ENCODE measurements around the gene CAMK2N1.

Gene CAMK2N1

GRCh38 chr1:20496241-20496661 is 10.2 kb upstream of the CAMK2N1 start:
- DNase-seq = no peak

- no peak for DNase-seq
Measured at GRCh38 chr1:20495661-20496060, 9.7 kb upstream of the CAMK2N1 start.

GRCh38 chr1:20494609-20495311 is 8.8 kb upstream of the CAMK2N1 start:
- no peak for DNase-seq

- DNase-seq = peak; percentile 54 to 76
Measured at GRCh38 chr1:20493839-20494608, 8.0 kb upstream of the CAMK2N1 start.

- no peak for DNase-seq
Measured at GRCh38 chr1:20493309-20493708, 7.3 kb upstream of the CAMK2N1 start.

GRCh38 chr1:20492751-20493150 is 6.7 kb upstream of the CAMK2N1 start:
- no peak for DNase-seq

DNA sequence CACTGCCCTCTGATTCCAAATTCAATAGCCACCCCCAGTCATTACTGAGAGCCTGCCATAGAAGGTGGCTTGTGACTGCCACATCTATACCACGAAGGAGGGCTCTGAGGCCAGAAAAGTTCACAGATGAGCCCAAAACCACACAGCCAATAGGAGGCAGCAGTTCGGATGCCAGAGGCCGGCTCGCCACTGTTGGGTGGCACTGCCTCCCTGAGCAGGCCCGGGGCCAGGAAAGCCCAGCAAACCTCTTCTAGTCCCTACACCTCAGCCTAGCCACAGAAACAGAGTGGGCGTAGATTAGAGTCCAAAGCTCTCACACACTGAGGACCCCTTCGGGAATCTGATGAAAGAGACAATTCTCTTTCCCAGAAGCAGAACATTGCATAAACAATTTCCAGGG is 5.9 kb upstream of the CAMK2N1 start:
- DNase-seq = no peak

- no peak for DNase-seq
Measured at GRCh38 chr1:20491178-20491577, 5.2 kb upstream of the CAMK2N1 start.

- DNase-seq = no peak
Measured at GRCh38 chr1:20487236-20487590, 1.2 kb upstream of the CAMK2N1 start.

DNA sequence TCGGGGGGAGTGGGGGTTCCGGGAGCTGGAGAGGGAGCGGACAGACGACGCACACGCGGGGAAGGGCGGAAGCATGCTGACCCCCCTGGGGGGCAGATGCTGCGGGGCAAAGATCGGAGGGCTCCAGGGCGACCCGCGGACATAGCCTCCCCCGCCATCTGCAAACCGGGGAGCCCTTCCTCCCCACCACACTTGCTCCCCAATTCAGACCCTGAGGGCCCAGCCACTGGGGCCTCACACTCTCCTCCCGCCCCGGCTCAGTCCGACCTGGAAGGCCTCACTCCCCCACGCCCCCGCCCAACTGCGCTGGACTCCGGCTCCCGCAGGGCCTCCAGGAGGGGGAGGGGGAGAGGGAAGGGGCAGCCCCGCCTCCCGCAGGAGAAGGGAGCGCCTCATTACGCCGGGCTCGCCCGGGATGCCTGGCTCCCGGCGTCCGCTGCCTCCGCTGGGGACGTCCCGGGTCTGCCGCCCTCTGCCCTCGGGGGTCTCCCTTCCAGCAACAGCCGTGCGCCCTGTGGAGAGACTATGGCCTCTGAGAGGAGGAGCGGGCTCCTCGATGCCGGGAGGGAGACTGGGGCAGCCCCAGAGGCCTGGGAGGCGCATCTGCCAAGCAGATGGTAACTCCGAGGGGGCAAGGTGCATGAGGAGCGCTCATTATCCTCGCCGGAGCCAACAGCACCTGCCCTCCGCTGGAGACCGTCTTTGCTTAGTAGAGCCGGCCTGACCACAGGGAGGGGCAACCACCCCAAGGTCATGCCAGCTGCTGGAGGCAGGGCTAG is 636 bp upstream of the CAMK2N1 start:
- DNase-seq = no peak

DNA sequence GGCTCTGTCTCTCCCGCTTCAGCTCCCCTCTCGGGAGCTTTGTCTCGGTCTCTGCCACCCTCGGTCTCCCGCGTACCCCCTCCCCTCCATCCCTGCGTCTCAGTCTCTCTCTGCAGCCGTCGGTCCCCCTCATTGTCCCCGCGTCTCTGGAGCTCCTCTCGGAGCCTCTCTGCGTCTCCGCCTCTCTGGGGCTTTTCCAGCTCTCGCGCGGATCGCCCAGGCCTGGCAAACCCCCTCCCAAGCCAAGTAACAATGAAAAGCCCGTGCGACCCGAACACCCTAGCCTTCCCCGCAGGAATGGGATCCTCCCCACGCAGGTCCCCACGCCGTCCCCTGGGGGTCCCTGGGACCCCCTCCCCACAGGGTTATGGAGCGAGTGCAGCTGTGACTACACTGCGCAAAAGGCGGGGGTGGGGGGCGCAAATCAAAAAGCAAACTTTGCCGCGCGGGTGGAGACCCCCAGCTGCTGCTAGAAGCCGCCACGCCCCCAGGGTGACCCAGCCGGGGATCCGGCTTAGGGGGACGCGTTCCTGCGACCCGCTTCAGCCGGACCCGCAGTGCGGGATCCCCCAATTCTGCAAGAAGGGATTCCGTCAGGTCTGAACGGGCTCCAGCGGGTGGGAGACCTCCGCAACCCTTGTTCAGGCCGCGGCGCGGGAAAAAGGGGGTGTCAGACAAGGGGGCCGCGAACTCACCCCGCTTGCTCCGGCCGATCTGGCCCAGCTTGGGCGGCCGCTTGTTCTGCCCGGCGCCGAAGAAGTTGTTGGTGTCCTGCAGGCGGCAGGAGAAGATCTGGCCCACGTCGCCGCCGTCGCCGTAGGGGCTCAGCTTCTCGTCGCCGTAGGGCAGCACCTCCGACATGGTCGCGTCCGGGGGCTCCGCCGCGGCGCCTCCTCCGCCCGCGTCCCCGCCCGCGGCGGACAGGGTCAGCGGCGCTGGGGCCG is 1.2 kb downstream of the CAMK2N1 start:
- DNase-seq = no peak

DNA sequence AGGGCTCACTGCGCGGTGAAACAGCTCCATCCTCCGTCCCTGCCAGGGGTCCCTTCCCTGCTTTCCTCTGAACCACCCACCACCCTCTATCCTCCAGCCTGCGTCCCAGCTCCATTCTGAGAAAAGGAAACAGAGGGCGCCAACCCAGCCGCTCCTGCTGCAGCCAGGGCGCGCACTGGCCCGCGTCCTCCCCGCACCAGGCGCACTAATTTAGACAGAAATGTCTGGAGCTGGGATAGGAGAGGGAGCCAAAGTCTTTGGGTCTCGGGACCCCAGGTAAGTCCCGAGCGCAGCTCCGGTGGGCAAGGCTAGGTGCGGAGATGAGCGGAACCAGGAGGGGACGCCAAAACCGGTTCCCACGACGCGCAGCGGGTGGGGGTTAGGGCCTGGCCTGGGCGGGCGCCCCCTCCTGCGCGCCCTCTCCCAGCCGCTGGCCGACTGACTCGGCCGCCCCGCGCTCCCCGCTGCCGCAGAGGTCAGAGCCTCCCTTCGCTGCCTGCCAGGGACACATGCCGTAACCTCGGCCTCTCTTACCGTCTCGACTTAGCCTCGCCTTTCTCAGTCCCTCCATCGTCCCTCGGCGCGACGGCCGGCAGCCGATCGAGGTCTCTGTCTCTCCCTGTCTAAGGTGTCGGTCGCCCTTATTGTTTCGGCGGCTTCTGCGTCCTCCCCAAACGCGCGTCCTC is 2.0 kb downstream of the CAMK2N1 start:
- no peak for DNase-seq

- no peak for DNase-seq
Measured at GRCh38 chr1:20483098-20483832, 2.7 kb downstream of the CAMK2N1 start.

DNA sequence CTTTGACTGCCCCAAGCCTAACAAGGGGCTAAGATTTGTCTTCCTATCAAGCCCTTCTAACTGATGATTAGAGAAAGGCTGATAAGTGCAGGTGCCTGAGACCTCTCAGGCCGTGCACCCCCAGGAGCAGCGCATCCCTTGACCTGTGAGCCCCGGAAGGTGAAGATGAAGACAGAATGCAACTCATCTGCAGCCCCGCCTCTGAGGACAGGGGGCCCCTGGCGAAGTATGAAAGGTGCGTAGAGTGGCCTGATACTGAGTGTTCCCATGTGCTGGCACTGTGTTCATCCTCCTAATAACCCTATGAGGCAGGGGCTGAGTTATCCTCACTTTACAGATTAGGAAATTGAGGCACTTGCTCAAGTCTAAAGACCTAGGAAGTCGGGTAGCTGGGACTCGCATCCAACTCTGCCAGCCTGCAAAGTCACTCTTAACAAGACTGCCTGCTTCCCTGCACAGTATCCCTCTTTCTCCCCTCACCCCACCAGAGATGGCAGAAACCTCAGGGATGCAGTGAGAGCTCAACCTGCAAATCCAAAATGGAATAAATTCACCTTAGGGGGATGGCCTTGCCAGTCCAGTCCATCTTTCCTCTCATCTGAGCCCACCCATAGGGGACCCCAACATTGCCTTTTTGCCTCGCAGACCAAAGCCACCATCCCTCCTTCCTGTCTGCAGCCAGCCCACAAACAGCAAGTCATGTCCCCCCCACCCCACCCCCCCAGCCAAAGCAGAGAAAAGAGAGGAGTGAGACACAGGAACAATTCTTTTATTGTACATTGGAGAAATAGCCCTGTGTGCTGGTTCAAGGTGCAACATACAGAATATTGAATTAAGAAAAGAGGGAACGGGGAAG is 4.1 kb downstream of the CAMK2N1 start:
- DNase-seq = no peak

DNA sequence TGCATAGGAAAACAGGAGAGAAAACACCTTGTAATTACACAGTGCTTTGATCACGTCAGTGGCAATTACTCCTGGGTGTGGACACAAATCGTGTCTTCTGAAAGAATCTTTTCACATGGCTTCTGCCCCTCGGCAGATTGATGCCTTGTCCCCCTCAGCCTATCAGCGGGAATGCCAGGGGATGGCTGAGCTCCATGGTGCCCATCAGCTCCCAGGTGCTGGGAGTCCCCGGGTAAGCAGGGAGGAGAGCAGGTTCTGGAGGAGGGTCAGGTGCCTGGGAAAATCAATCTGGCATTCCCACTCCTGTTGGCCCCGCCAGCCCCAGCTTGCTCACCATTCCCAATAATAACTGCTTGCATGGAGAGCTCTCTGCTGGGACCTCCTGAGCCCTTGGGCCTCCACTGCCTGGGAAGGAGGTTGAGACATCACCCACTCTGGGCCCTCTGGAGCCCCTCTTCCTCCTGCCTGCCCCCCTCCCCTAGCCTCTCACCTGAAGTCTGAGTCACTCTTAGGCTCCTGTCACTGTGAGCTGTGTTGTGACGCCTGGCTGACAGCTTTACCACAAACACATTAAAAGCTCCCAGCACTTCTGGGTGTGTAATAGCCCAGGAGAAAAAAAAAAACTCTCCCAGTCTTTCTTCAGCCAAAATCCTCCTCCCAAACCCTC is 4.9 kb downstream of the CAMK2N1 start:
- DNase-seq = no peak

DNA sequence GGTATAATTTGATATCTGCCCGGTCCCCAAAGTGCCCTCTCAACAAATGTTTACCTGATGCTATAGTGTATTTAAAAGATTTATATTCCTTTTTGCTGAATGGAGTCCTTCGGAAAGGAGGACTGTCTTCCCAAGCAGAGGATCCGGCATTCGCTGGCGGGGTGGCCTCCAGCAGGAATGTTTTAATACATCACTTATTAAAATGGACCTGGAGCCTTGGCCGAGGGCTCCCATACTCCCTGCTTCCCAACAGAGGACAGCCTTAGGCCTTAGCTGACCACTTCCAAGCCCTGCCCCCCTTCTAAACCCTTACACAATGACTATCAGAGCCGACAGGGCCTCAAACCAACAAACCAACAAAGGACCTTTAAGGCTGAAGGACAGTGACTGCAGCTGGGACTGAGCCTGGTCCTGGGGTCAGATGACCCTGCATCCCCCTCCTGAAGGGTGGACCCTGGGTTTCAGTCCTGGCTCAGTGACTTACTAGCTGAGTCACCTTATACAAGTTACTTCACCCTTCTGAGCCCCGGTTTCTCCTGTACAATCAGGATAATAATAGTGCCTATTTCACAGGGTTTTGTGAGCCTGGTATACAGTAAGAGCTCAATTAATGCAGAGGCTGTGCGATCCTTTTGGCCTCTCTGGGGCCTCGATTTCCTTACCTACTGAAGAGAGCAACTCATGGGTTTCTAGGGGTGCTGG is 5.6 kb downstream of the CAMK2N1 start:
- DNase-seq = no peak

GRCh38 chr1:20479840-20480239 is 6.2 kb downstream of the CAMK2N1 start:
- DNase-seq = no peak

- no peak for DNase-seq
Measured at GRCh38 chr1:20478057-20478635, 7.9 kb downstream of the CAMK2N1 start.
